Vagina (tissue), 2 donors: ENCODE data around the gene MTSS2.

Source experiments
- POLR2A ChIP-seq, 2 donors: fragments of 450-650 bp; IDR thresholded peaks; one replicate each; pipeline ENCODE4 v1.6.1; 2017; ENCODE audit warnings: antibody characterized with exemption in 2 of 2, mild to moderate bottlenecking in 2 of 2, moderate library complexity in 2 of 2
- POLR2AphosphoS5 ChIP-seq, 2 donors: sonication (generic); formaldehyde crosslinking; IDR thresholded peaks; one replicate each; pipeline ENCODE4 v1.9.0; 2017; ENCODE audit warnings: antibody characterized with exemption in 2 of 2, mild to moderate bottlenecking in 2 of 2, low read depth in 1 of 2; ENCODE audit not compliant: insufficient read depth in 1 of 2
- TF ChIP-seq, protein P1 (sequence below), 3 experiments: fragments of 450-650 bp in 2 of 3; fragments of 200-600 bp in 1 of 3; sonication (generic) in 1 of 3; IDR thresholded peaks; one replicate each; pipeline ENCODE4 v1.5.1; 2017 to 2019; ENCODE audit warnings: antibody characterized with exemption in 3 of 3, mild to moderate bottlenecking in 2 of 3, moderate library complexity in 2 of 3

GRCh38 chr16:70684146-70685060 lies 1.4 kb downstream of the MTSS2 start:
- TF ChIP-seq, protein P1, sequence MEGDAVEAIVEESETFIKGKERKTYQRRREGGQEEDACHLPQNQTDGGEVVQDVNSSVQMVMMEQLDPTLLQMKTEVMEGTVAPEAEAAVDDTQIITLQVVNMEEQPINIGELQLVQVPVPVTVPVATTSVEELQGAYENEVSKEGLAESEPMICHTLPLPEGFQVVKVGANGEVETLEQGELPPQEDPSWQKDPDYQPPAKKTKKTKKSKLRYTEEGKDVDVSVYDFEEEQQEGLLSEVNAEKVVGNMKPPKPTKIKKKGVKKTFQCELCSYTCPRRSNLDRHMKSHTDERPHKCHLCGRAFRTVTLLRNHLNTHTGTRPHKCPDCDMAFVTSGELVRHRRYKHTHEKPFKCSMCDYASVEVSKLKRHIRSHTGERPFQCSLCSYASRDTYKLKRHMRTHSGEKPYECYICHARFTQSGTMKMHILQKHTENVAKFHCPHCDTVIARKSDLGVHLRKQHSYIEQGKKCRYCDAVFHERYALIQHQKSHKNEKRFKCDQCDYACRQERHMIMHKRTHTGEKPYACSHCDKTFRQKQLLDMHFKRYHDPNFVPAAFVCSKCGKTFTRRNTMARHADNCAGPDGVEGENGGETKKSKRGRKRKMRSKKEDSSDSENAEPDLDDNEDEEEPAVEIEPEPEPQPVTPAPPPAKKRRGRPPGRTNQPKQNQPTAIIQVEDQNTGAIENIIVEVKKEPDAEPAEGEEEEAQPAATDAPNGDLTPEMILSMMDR (IDR thresholded peaks at IDR 0.05), result no peak
- TF ChIP-seq POLR2AphosphoS5 (IDR thresholded peaks at IDR 0.05; ENCODE audit: insufficient read depth in 1 of 2, low read depth in 1 of 2) (no peak), POLR2A (IDR thresholded peaks at IDR 0.05) (no peak)
